HT-29 (cell line): ENCODE results near the gene ALB. TPM values are rescaled to one million over a fixed set of nuclear protein-coding genes. Genes with fewer than 3 reads are reported as not detected.
"Not testable (repeated sequence)": the region's sequence is repeated elsewhere in the genome, so short reads cannot be mapped to it uniquely, and the experiment has no call there.

Source experiments
- DNase-seq: peaks from one replicate; pipeline ENCODE4 v3.0.0-alpha.2; 2015; ENCODE audit warnings: low spot score
- total RNA-seq: library from RNA; depleted of rRNA; stranded (reverse); fragments of >200 nt; shearing (Covaris generic); gene quantifications from 2 replicates; pipeline ENCODE4 v1.2.3, GENCODE V29; 2014; rRNA removed

Gene ALB
- total RNA-seq = not detected in 2 replicates

DNA sequence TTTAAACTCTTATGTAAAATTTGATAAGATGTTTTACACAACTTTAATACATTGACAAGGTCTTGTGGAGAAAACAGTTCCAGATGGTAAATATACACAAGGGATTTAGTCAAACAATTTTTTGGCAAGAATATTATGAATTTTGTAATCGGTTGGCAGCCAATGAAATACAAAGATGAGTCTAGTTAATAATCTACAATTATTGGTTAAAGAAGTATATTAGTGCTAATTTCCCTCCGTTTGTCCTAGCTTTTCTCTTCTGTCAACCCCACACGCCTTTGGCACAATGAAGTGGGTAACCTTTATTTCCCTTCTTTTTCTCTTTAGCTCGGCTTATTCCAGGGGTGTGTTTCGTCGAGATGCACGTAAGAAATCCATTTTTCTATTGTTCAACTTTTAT is at the start of gene ALB:
Gene ALB (plus strand): TSS at position 246 of the 400 bp plus-strand sequence. CDS start 41 bp downstream, at position 287.
- DNase-seq = no peak

DNA sequence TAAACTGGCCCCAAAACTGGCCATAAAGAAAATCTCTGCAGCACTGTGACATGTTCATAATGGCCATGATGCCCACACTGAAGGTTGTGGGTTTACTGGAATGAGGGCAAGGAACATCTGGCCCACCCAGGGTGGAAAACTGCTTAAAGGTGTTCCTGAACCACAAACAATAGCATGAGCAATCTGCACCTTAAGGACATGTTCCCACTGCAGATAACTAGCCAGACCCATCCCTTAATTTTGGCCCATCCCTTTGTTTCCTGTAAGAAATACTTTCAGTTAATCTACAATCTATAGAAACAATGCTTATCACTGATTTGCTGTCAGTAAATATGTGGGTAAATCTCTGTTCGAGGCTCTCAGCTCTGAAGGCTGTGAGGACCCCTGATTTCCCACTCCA is 46.9 kb upstream of the ALB start:
- not testable (repeated sequence) for DNase-seq

DNA sequence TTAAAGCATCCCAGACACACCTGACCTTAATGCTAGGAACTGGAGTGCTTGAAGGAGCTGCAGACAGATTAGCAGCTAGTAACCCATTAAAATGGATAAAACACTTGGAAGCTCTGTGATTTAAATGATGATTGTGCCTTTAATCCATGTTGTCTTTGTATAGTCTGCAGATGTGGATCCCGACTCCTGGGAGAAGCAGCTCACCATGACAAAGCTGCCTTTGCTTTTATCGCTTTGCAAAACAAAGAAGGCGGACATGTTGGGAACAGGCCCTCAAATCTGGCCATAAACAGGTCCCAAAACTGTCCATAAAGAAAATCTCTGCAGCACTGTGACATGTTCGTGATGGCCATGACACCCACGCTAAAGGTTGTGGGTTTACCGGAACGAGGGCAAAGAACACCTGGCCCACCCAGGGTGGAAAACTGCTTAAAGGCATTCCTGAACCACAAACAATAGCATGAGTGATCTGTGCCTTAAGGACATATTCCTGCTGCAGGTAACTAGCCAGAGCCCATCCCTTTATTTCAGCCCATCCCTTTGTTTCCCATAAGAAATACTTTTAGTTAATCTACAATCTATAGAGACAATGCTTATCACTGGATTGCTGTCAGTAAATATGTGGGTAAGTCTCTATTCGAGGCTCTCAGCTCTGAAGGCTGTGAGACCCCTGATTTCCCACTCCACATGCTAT is 34.4 kb upstream of the ALB start:
- not testable (repeated sequence) for DNase-seq

DNA sequence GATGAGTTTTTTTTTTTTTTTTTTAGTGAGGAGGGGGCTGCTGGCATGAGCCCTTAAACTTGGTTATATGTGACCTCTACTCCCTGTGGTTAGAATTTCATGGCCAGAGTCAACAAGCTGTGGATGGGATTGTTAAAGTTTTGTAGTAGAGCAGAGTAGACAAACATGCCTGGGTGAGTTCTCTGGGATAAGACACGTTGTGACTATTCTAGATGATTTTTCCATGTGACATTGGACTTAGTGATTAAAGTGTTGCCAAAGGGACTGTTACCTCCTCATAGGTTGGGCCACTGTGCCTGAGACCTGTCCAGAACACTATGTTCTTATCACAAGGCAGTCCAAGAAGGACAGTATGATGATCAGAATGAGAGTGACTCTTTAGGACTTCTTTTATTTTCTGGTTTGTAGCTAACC is 28.8 kb upstream of the ALB start:
- no peak for DNase-seq

DNA sequence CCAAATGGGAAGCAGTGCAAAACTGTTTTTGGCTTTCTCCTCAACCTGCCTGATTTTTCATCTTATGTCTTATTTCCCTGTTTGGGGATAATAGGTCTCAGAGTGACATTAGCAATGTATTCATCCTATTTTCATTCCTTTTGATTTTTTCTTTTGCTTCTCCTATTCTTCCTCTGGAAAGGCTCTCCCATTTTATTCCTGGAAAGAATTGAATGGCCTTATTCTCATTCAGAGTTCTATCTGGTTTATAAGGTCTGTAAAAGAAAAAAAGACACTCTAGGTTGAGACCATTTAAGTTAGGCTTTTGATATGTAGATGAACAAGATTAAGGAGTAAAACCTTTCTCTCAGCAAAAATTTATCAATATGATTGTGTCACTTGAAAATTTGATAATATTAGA is 27.8 kb upstream of the ALB start:
- DNase-seq = no peak

DNA sequence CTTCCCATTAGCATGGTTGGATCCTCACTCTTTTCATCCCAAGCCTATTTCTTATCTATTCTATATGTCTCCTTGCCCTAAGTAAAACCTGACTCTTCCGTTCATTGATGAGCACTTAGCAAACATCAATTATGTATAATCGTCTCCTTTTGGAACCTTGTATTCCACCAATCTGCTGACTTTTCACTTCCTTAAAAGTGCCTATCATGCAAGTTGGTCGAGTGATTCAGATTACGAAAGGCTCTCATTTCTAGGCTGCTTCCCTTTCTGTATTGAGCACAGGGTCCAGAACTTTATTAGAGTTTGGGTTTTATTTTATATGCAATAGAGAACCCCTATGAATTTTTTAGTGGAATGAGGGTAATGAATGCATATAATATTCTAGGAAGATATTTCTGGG is 27.1 kb upstream of the ALB start:
- DNase-seq = no peak

DNA sequence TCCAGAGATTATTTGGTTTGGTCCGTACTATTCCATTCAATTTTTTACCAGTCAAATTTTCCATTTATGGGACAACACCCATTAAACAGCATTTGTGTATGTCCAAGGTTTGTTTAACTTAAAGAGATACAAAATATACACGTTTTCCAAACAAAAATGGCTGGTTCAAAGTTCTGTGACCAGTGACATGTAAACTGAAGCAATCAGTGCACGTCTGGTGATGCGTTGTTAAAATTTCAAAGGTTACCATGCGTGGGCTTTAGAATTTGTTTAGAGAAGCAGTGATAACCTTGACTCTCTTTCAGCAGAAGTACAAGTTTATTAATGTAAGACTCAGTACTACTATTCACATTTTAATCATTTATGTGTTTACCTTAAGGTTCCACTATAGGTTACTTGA is 25.2 kb upstream of the ALB start:
- DNase-seq = no peak

DNA sequence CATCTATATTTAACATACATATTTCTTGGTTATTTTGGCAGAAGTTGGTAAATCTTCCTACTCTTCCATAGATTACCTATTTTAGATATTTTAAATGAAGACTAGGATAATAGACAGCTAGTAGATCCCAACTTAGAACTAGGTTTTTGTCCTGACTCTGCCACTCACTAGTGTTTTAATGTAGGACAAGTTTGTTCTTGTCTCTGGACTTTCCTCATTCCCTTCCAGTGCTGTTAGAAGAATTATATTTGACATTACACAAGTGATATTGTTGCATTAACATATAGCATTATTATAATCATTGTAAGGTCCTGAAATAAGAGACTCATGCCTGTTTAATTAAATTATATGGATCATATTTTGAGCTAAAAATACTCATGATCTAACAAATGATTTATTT is 24.1 kb upstream of the ALB start:
- DNase-seq = no peak

DNA sequence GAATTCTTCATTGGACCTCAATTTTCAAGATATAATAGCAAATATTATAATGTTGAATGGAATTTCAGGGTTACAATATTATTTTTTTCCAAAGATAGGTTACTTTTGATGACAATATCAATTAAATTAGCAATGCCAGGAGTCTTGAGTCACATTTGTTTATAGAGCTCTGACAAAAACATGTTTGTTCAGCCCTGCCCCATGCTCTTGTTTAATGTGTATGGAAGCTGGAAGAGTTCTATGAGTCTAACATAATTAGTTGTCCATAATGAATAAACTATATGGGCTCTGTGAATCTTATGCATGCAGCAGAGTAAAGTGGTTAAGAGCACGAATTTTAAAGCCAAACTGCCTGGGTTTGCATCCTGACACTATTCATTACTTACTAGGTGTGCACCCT is 22.9 kb upstream of the ALB start:
- no peak for DNase-seq

DNA sequence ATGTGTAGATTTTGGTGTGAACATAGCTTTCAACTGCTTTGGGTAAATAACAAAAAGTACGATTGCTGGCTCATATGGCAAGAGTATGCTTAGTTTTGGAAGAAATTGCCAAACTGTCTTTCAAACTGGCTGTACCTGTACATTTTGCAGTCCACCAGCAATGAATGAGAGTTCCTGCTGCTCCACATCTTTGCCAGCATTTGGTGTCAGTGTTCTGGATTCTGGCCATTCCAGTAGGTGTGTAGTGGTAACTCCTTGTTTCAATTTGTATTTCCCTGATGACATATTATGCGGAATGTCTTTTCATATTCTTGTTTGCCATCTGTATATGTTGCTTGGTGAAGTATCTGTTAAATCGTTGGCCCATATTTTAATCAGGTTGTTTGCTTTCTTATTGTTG is 20.6 kb upstream of the ALB start:
- no peak for DNase-seq

DNA sequence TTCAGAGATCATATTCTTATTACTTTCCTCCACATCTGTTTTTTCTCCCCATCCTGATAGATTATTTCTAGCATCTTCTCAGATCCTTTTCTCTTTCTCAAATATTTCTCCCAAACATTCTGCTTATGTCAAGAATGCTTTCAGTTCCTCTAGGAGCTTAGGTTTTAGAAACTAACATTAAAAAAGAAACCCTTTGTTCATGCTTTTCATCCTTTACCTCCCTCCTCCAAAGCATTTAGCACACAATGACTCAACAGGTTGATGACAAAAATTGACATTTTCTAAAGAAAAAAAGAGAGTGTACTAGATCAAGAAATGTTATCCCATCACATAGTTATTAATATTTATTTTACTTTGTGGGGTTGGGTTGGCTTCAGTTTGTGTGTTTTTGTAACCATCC is 16.5 kb upstream of the ALB start:
- no peak for DNase-seq

DNA sequence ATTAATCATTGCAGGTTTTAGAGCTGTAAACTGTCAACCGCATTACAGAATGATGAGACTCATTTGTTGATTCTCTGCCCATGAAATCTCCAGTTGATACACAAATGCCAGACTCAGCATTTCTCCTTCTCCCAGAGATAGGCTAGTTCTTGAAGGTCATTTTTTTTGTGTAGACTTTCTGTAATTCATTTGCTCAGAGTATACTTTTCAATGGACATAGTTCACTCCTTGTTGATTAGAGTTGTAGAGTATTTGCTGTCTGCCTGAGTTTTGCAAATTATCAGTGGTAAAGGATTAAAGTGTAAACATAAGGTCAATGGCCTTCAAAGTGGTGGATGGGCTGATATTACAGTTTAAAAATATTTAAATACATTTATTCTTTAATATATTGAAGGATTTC is 15.2 kb upstream of the ALB start:
- no peak for DNase-seq

DNA sequence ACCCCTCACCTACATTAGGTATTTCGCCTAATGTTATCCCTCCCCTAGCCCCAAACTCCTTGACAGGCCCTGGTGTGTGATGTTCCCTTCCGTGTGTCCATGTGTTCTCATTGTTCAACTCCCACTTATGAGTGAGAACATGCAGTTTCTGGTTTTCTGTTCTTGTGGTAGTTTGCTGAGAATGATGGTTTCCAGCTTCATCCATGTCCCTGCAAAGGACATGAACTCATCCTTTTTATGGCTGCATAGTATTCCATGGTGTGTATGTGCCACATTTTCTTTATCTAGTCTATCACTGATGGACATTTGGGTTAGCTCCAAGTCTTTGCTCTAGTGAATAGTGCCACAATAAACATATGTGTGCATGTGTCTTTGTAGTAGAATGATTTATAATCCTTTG is 14.4 kb upstream of the ALB start:
- DNase-seq = not testable (repeated sequence)

DNA sequence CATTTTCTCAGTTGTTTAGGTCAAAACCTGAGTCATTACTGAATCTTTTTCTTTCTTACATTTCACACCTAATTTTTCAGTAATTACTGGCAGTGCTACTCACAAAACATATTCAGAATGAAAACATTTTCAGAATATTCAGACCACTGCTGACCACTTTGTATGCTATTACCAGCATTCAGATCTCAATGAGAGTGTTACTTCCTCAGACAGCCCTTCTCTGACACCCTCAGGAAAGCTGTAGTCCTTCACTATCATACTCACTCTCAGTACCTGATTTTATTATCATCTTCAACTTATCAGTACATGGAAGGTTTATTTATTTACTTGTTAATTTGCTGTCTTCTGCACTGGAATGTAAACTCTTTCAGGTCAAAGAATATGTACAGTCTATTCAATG is 12.3 kb upstream of the ALB start:
- no peak for DNase-seq

DNA sequence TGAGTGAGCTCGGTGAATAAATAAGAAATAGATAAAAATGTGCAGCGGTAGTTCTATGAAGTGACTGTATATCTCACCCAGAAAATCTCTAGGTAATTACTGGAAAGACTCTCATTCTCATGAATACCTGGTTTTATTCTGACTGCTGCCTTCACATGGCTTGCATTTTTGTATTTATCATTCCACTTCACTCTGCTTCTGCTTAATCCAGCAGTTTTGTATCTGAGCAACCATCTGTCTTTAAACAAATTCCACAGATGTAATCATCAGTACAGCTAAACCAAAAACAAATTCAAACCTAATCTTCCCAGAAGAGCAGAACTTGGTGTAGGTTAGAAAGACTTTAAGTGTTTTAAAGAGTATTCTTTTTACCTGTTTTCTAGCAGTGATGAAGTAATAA is 11.2 kb upstream of the ALB start:
- DNase-seq = no peak

DNA sequence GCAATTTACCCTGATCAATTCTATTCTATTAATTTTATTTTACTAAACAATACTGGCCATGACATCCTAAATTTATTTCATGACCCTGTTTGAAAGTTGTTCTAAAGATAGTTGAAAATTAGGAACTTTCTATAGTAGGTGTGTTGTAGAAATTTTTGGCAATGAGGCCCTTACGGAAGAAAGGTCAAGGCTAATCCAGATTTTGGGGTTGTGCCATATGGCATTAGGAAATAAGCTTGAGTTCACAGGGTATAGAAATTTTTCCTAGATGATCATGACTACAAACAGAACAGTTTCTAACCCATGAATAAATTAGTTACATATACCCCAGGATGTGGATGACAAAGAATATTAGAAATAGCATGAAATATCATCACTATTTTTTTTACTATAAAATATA is 7.8 kb upstream of the ALB start:
- no peak for DNase-seq

DNA sequence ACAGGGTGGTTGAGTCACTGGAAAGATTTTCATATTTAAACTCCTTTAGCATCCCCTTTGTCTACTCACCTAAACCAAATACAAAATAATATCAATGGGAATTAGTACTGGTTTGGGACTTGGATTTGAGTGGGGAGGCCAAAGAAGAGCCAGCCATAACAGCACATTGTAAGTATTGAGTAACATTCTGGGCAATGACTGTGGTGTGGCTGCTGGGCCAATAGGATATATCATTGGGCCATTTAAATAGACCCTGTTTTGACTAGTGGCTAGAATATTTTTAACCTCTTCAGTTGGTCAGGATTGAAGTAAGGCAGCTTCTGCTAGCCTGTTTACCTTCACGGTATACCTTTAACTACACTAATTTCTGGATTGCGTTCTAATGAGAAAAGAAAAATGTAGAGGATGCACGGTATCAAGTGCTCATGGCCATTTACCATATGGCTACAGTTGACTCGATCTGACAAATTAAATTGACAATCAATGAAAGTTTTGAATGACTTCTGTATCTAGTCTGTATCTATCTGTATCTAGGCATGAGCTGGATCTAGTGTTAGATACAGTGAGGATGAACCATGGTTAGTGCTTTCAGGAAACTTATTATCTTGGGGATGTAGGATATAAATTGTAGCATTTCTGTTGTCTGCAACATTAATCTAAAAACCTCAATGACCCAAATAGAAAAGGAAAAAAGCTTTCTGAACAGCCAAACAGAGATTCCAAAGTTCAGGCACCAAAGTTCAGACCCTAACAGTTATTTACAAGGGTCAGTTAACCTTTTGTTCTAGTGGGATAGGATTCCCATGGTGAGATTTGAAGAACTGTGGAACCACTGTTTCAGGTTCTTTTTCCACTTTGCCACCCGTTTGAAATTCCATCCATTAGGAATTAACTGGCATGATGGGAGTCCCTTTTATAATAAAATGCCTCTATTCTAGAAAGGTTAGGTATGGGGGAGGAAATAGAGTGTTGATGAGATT is 6.8 kb upstream of the ALB start:
- DNase-seq = no peak

DNA sequence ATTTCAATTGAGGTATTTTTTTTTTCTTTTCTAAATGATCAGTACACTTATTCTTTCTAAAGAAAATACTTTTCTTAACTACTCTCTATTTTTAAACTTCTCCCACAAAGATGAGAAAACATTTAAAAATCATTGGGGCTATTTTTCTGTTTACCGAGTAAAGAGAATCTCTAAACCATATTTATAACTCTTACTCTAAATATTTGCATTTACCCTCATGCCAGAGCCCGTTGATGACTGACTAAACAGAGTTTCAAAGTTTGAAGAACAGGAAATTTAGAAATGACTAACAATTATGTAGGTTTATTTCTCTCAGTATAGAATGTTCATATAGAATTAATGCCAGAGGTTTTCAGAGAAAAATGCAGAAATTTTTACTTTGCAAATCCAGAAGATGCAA is 2.7 kb upstream of the ALB start:
- DNase-seq = no peak

DNA sequence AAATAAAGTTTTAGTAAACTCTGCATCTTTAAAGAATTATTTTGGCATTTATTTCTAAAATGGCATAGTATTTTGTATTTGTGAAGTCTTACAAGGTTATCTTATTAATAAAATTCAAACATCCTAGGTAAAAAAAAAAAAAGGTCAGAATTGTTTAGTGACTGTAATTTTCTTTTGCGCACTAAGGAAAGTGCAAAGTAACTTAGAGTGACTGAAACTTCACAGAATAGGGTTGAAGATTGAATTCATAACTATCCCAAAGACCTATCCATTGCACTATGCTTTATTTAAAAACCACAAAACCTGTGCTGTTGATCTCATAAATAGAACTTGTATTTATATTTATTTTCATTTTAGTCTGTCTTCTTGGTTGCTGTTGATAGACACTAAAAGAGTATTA is 370 bp downstream of the ALB start:
- no peak for DNase-seq

DNA sequence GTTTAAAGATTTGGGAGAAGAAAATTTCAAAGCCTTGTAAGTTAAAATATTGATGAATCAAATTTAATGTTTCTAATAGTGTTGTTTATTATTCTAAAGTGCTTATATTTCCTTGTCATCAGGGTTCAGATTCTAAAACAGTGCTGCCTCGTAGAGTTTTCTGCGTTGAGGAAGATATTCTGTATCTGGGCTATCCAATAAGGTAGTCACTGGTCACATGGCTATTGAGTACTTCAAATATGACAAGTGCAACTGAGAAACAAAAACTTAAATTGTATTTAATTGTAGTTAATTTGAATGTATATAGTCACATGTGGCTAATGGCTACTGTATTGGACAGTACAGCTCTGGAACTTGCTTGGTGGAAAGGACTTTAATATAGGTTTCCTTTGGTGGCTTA is 1.1 kb downstream of the ALB start:
- DNase-seq = no peak

DNA sequence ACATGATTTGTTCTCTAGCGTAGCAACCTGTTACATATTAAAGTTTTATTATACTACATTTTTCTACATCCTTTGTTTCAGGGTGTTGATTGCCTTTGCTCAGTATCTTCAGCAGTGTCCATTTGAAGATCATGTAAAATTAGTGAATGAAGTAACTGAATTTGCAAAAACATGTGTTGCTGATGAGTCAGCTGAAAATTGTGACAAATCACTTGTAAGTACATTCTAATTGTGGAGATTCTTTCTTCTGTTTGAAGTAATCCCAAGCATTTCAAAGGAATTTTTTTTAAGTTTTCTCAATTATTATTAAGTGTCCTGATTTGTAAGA is 2.4 kb downstream of the ALB start:
- DNase-seq = no peak

DNA sequence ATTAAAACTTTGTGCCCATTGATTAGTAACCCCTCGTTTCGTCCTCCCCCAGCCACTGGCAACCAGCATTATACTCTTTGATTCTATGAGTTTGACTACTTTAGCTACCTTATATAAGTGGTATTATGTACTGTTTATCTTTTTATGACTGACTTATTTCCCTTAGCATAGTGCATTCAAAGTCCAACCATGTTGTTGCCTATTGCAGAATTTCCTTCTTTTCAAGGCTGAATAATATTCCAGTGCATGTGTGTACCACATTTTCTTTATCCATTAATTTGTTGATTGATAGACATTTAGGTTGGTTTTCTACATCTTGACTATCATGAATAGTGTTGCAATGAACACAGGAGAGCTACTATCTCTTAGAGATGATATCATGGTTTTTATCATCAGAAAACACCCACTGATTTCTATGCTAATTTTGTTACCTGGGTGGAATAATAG is 3.2 kb downstream of the ALB start:
- no peak for DNase-seq
